H9 (cell line): ENCODE data around the gene FAS. TPM values are rescaled to one million over a fixed set of nuclear protein-coding genes. Genes with fewer than 3 reads are reported as not detected.

Experiments
- DNase-seq: peaks from one replicate; pipeline ENCODE4 v3.0.0-alpha.2; 2017
- H2AFZ ChIP-seq: one replicate; pipeline ENCODE4 v1.6.1; 2013; ENCODE audit warnings: mild to moderate bottlenecking, low read length, control low read depth, moderate library complexity
- H2AK5ac ChIP-seq: 2 replicates; pipeline ENCODE4 v1.6.1; 2013; ENCODE audit warnings: low read length, control low read depth, mixed read lengths; ENCODE audit not compliant: insufficient read length
- H2BK120ac ChIP-seq: one replicate; pipeline ENCODE4 v1.6.1; 2013; ENCODE audit warnings: low read depth, mild to moderate bottlenecking, low read length, control low read depth, inconsistent platforms; ENCODE audit not compliant: poor library complexity, severe bottlenecking
- H2BK12ac ChIP-seq: 2 replicates; pipeline ENCODE4 v1.6.1; 2013; ENCODE audit warnings: low read length, control low read depth, mixed read lengths, low read depth; ENCODE audit not compliant: insufficient read length
- H2BK15ac ChIP-seq: 2 replicates; pipeline ENCODE4 v1.6.1; 2013; ENCODE audit warnings: low read depth, low read length, control low read depth
- H2BK20ac ChIP-seq: one replicate; pipeline ENCODE4 v1.6.1; 2013; ENCODE audit warnings: low read depth, mild to moderate bottlenecking, low read length, control low read depth, inconsistent platforms; ENCODE audit not compliant: poor library complexity, severe bottlenecking
- H2BK5ac ChIP-seq: 2 replicates; pipeline ENCODE4 v1.6.1; 2013; ENCODE audit warnings: low read length, control low read depth, mixed read lengths; ENCODE audit not compliant: insufficient read length
- H3K14ac ChIP-seq: 2 replicates; pipeline ENCODE4 v1.6.1; 2013; ENCODE audit warnings: low read length, control low read depth; ENCODE audit not compliant: insufficient read depth
- H3K18ac ChIP-seq: 2 replicates; pipeline ENCODE4 v1.6.1; 2013; ENCODE audit warnings: low read depth, mild to moderate bottlenecking, mixed read lengths, low read length, control low read depth; ENCODE audit not compliant: insufficient read length
- H3K23ac ChIP-seq: 2 replicates; pipeline ENCODE4 v1.6.1; 2013; ENCODE audit warnings: low read length, control low read depth, mixed read lengths, low read depth; ENCODE audit not compliant: insufficient read length
- H3K23me2 ChIP-seq: 2 replicates; pipeline ENCODE4 v1.6.1; 2013; ENCODE audit warnings: low read depth, mild to moderate bottlenecking, mixed read lengths, low read length, control low read depth; ENCODE audit not compliant: insufficient read length, poor library complexity, severe bottlenecking
- H3K27ac ChIP-seq: 2 replicates; pipeline ENCODE4 v1.5.1; 2013; ENCODE audit warnings: low read length, control low read depth, mixed read lengths, low read depth; ENCODE audit not compliant: insufficient read length
- H3K27me3 ChIP-seq: 2 replicates; pipeline ENCODE4 v1.6.1; 2013; ENCODE audit warnings: low read length, control low read depth, inconsistent platforms; ENCODE audit not compliant: insufficient read depth
- H3K4ac ChIP-seq: 2 replicates; pipeline ENCODE4 v1.6.1; 2013; ENCODE audit warnings: low read depth, mild to moderate bottlenecking, control low read depth, inconsistent platforms, low read length, moderate library complexity
- H3K4me1 ChIP-seq: 2 replicates; pipeline ENCODE4 v1.6.1; 2013; ENCODE audit warnings: low read length, control low read depth, inconsistent platforms; ENCODE audit not compliant: insufficient read depth
- H3K4me2 ChIP-seq: 2 replicates; pipeline ENCODE4 v1.6.1; 2013; ENCODE audit warnings: low read length, control low read depth, mixed read lengths; ENCODE audit not compliant: insufficient read length, insufficient read depth
- H3K56ac ChIP-seq: 2 replicates; pipeline ENCODE4 v1.6.1; 2013; ENCODE audit warnings: low read depth, mild to moderate bottlenecking, mixed read lengths, low read length, control low read depth; ENCODE audit not compliant: insufficient read length
- H3K79me1 ChIP-seq: 2 replicates; pipeline ENCODE4 v1.6.1; 2013; ENCODE audit warnings: low read depth, mild to moderate bottlenecking, moderate library complexity, low read length, control low read depth, inconsistent platforms; ENCODE audit not compliant: insufficient read depth, poor library complexity, severe bottlenecking
- H3K79me2 ChIP-seq: 2 replicates; pipeline ENCODE4 v1.6.1; 2013; ENCODE audit warnings: low read length, control low read depth, inconsistent platforms; ENCODE audit not compliant: insufficient read depth
- H3K9ac ChIP-seq: 2 replicates; pipeline ENCODE4 v1.6.1; 2013; ENCODE audit warnings: low read length, control low read depth, mixed read lengths; ENCODE audit not compliant: insufficient read length; ENCODE audit errors: extremely low read depth
- H3K9me3 ChIP-seq: one replicate; pipeline ENCODE4 v1.6.1; 2013; ENCODE audit warnings: low read depth, low read length, inconsistent platforms; ENCODE audit not compliant: control insufficient read depth
- H3T11ph ChIP-seq: one replicate; pipeline ENCODE4 v1.6.1; 2013; ENCODE audit warnings: mild to moderate bottlenecking, low read length, control low read depth, inconsistent platforms
- H4K20me1 ChIP-seq: one replicate; pipeline ENCODE4 v1.6.1; 2013; ENCODE audit not compliant: control insufficient read depth, insufficient read length, insufficient read depth
- H4K5ac ChIP-seq: 2 replicates; pipeline ENCODE4 v1.6.1; 2013; ENCODE audit warnings: low read depth, mild to moderate bottlenecking, mixed read lengths, low read length, control low read depth; ENCODE audit not compliant: insufficient read length
- H4K8ac ChIP-seq: replicated peaks from 2 replicates; pipeline ENCODE4 v1.6.1; 2013; ENCODE audit warnings: low read length, control low read depth, mixed read lengths, low read depth; ENCODE audit not compliant: insufficient read length
- H4K91ac ChIP-seq: 2 replicates; pipeline ENCODE4 v1.6.1; 2013; ENCODE audit warnings: low read depth, mild to moderate bottlenecking, moderate library complexity, mixed read lengths, low read length, control low read depth; ENCODE audit not compliant: insufficient read length
- H3K27ac Mint-ChIP-seq, 3 experiments: 2 replicates in 2 of 3; 3 replicates in 1 of 3; pipeline ENCODE4 v1.8.0; 2020 to 2021; ENCODE audit warnings: mixed read lengths in 3 of 3, mild to moderate bottlenecking in 1 of 3, moderate library complexity in 1 of 3
- H3K27me3 Mint-ChIP-seq: 2 replicates; pipeline ENCODE4 v1.8.0; 2021; ENCODE audit warnings: low read depth, mild to moderate bottlenecking, moderate library complexity, mixed read lengths
- H3K36me3 Mint-ChIP-seq, 3 experiments: 2 replicates in 2 of 3; 3 replicates in 1 of 3; pipeline ENCODE4 v1.8.0; 2020 to 2021; ENCODE audit warnings: low read depth in 3 of 3, mixed read lengths in 3 of 3; ENCODE audit not compliant: insufficient read depth in 1 of 3
- H3K4me1 Mint-ChIP-seq, 2 experiments: 2 replicates each; pipeline ENCODE4 v1.8.0; 2020; ENCODE audit warnings: mixed read lengths in 2 of 2
- H3K4me3 Mint-ChIP-seq, 2 experiments: 2 replicates in 1 of 2; 3 replicates in 1 of 2; pipeline ENCODE4 v1.8.0; 2020 to 2021; ENCODE audit warnings: mild to moderate bottlenecking in 2 of 2, mixed read lengths in 2 of 2, moderate library complexity in 1 of 2
- H3K9me3 Mint-ChIP-seq, 2 experiments: 2 replicates in 1 of 2; 3 replicates in 1 of 2; pipeline ENCODE4 v1.8.0; 2020; ENCODE audit warnings: mild to moderate bottlenecking in 2 of 2, mixed read lengths in 2 of 2, moderate library complexity in 1 of 2
- WGBS: extraction: QIAGEN DNeasy Blood & Tissue Kit; methylation state at CpG from one replicate; pipeline ENCODE4 v1.1.7; 2013; ENCODE audit warnings: missing lambda C conversion rate, low lambda C conversion rate, mixed read lengths; ENCODE audit not compliant: insufficient read length; ENCODE audit errors: extremely low coverage; 5-methylcytosine and 5-hydroxymethylcytosine counted together
- total RNA-seq: library from RNA; stranded (reverse); gene quantifications from 2 replicates; pipeline ENCODE4 v1.2.1, GENCODE V29; 2021
- TF ChIP-seq, protein P1 (sequence below): fragments of 200-600 bp; sonication (generic); conservative IDR thresholded peaks from 3 replicates; pipeline ENCODE4 v1.8.0; 2021; ENCODE audit warnings: antibody characterized with exemption, mild to moderate bottlenecking

FAS gene
- total RNA-seq, 1 experiment from 2014 or later: 3.0 TPM

DNA sequence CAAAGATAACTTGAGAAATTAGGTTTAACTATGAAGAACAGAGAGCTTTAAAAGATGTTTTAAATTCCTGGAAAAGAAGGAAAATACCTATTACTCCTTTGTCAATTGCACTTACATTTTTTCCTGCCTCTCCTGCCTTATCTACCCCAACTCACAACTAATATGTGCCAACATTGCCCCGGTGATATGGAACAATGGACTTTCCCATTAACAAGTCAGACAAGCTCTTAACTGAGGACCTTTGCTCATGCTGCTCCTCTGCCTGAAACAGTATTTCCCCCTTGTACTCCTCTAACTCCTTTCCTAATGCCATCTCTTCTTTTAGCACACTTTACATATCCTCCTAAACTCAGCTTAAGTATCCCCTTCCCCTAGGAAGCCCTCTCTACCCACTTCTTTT lies 33.2 kb upstream of the FAS start:
- no peak overlapping the region for H4K5ac ChIP-seq
- H3K27me3 Mint-ChIP-seq: no peaks in the 10 kb centered on the region
- no peaks in the 10 kb centered on the region for H3K9me3 Mint-ChIP-seq
- H2BK15ac ChIP-seq: no peak overlapping the region
- TF ChIP-seq, protein P1, sequence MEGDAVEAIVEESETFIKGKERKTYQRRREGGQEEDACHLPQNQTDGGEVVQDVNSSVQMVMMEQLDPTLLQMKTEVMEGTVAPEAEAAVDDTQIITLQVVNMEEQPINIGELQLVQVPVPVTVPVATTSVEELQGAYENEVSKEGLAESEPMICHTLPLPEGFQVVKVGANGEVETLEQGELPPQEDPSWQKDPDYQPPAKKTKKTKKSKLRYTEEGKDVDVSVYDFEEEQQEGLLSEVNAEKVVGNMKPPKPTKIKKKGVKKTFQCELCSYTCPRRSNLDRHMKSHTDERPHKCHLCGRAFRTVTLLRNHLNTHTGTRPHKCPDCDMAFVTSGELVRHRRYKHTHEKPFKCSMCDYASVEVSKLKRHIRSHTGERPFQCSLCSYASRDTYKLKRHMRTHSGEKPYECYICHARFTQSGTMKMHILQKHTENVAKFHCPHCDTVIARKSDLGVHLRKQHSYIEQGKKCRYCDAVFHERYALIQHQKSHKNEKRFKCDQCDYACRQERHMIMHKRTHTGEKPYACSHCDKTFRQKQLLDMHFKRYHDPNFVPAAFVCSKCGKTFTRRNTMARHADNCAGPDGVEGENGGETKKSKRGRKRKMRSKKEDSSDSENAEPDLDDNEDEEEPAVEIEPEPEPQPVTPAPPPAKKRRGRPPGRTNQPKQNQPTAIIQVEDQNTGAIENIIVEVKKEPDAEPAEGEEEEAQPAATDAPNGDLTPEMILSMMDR: no peak
- no peak overlapping the region for H3K23ac ChIP-seq
- no peaks in the 10 kb centered on the region for H3K4me1 ChIP-seq
- no peak overlapping the region for H2BK120ac ChIP-seq
- no peak overlapping the region for H3K27ac ChIP-seq
- H3K79me1 ChIP-seq: no peaks in the 10 kb centered on the region
- no peak overlapping the region for H3K4me2 ChIP-seq
- H3T11ph ChIP-seq: no peak overlapping the region
- no peak overlapping the region for H3K56ac ChIP-seq
- H3K79me2 ChIP-seq: no peaks in the 10 kb centered on the region
- H3K9me3 ChIP-seq: no peaks in the 10 kb centered on the region
- H3K27ac Mint-ChIP-seq: no peak overlapping the region
- no peaks in the 10 kb centered on the region for H3K27me3 ChIP-seq
- no peak overlapping the region for H3K4me3 Mint-ChIP-seq
- H3K14ac ChIP-seq: no peak overlapping the region
- no peak overlapping the region for H2BK12ac ChIP-seq
- no peak overlapping the region for H2AK5ac ChIP-seq
- no peak for DNase-seq
- no peak overlapping the region for H4K91ac ChIP-seq
- no peak overlapping the region for H2AFZ ChIP-seq
- peaks cover 0 to 3% of the 10 kb centered on the region in 2 experiments; a peak in 3 of 4 replicates for H3K4me1 Mint-ChIP-seq
- H4K8ac ChIP-seq: no peak overlapping the region
- no peaks in the 10 kb centered on the region for H4K20me1 ChIP-seq
- H2BK20ac ChIP-seq: no peak overlapping the region
- H3K23me2 ChIP-seq: no peaks in the 10 kb centered on the region
- no peak overlapping the region for H3K9ac ChIP-seq
- no peak overlapping the region for H3K4ac ChIP-seq
- no peak overlapping the region for H3K18ac ChIP-seq
- no peaks in the 10 kb centered on the region for H3K36me3 Mint-ChIP-seq
- no CpG with 5 or more reads among the region's 1 CpG for WGBS
- no peak overlapping the region for H2BK5ac ChIP-seq
